Nucleus accumbens (tissue), 56 donors: Measurements from ENCODE around the gene PRAME.
"Not testable (repeated sequence)": the region's sequence is repeated elsewhere in the genome, so short reads cannot be mapped to it uniquely, and the experiment has no call there.

Source experiments
- DNase-seq, 56 donors: peaks; one replicate each; lab custom pipeline; 2025; lab: John Stamatoyannopoulos, UW

Gene PRAME

DNA sequence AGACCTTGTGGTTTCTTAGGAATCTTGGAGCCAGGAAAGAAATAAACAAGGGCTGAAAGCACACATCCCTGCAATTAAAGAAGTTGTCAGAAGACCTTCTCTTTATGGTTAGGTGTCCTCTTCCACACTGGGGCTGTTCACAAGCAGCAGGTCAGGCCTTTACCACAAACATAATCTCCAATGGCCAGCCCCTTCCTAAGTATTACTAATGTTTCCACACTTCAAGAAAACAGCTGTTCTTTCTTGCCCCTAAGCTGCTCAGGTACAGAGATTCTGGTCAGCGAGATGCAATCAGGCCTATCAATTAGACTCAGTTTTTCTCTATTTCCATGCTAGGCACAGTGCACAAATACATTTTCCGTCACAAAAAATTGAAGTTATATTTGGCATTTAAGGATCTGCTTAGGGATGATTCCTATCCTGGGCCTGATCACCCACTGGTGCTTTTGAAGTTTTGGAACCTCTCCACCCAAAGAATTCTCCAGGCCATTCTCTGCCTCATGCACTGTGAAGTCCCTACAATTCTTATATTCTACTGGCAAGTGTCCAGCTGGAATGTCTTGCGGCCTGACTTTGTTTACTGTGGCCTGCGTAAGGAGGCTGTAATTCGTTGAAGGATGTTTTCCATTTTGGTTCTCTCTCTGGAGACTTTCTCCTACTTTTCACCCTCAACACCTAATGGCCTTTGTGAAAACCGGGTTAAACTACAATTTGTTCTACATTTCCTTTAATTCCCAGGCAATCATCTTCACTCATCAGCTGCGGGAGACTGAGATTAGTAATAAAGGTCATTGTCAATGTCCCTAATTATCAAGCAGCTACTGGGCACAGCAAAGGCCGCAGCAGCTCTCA lies 5.1 kb downstream of the PRAME start:
- DNase-seq: no peak

DNA sequence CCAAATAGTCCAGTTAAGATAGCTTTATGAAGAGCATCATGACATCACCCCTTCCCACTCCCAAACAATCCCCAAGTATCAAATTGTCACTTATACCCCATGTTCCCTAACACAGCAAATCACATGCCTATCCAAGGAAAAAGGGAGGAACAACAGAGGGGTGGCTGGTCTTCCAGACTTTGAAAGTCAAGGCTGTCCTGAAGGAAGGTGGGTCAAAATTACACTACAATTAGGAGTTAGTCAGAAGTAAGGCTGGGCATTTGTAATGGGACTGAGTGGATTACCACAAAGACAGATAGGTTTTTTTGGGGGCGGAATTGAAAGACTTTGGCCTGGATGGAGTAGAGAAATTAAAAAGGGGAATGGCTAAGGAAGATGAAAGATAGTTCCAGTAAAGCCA lies 5.9 kb downstream of the PRAME start:
- no peak for DNase-seq

DNA sequence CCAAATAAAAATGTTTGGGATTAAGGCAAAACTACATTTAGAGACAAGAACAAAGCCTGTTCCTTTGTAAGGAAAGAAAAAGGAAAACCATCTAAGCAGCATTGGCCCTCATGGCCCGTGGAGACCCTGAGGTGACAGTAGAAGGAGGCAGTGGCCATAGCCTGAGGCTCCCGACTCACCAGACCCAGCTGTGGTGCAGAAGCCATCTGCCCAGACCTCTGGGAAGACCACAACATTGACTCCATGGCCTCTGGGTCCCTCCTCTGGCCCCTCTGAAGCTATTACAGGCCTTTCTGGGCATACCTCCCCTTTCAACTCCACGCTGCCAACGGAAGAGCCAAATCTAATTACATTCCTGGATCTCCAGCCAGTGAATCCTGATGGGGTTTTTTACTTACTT lies 6.4 kb downstream of the PRAME start:
- DNase-seq: no peak

DNA sequence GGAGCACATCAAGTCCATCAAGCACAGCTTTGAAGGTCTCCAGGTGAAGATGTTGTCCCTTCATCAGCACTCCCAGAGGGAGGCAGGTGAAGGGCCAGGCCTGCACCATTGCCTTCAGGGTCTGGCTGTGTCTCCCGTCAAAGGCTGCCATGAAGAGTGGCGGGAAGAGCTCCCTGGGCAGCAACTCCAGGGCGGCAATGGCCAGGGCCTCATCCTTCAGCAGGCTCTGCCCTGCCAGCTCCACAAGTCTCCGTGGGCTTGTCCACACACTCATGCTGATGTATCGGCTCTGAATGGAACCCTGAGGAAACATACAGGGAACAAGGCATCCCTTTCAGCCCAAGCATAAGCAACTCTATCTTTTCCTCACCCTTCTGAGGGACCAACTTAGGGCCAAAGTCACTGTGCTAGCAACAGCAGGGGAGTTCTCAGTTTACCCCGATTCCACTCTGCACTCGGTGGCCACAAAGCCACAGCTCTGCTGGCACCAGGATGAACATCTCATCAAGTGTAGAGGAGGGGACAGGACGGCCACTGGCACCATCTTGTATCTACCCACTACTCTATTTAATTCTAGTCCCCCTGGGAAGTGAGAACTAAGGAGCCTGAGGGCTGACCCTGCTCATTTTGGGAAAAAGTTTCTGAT lies 8.2 kb downstream of the PRAME start:
- DNase-seq: no peak

DNA sequence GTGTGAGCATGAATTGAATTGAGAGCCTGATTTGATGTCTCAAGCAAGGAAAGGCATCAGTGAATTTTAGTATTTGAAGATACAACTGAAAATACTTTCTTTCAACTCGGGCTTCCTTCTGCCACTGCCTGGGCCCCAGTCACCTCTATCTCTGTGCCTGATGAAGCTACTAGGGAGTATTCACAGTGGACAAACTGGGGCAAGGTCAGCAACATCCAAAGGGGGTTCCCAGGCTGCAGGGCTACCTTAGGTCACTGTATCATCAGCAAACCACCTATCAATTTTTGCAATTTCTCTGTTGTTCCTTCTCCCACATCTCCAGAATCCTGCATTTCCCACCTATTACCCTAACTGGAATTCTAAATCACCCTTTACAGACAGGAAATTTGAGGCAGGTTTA lies 10.2 kb downstream of the PRAME start:
- no peak for DNase-seq

DNA sequence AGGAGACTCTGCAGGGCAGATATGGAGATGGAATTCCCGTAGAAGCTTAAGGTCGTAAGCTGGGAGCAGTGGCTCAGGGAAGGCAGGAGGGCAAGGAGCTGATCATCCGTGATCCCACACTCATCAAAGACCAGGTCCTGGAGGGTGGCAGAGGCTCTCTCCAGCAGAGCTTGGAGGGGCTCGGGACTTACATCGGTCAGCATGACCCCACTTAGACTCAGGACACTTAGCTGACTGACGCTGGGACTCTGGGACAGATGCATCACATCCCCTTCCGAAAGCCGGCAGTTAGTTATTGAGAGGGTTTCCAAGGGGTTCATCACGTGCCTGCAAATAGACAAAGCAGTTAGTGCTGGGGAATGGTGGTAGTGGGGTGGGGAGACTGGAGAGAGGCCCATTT lies 10.7 kb downstream of the PRAME start:
- DNase-seq: no peak

DNA sequence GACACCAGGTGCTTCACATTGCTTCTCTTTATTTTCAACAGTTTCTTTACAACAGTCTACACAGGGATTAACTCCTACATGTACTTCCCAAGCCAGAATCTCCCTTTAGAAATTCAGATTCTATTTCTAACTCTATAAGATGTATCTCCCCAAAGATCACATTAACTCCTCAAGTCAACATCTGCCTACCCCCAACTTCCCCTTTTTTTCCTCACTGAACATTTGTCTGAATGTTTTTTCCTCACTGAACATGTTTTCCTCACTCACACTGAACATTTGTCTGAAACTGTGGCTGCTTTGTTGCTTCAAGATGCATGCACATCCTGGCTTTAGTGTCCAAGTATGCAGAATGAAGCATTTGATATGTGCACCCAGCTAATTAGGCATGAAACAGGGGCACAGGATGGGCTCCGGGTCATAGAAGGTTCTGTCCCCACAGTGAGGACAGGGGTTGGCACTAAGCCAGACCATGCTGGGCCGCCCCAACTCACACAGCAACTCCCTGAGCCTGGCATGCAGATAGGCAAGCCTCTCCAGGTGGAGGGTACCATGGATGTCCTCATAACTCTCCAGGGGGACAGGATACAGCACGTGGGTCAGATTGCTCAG lies 11.3 kb downstream of the PRAME start:
- DNase-seq: no peak

DNA sequence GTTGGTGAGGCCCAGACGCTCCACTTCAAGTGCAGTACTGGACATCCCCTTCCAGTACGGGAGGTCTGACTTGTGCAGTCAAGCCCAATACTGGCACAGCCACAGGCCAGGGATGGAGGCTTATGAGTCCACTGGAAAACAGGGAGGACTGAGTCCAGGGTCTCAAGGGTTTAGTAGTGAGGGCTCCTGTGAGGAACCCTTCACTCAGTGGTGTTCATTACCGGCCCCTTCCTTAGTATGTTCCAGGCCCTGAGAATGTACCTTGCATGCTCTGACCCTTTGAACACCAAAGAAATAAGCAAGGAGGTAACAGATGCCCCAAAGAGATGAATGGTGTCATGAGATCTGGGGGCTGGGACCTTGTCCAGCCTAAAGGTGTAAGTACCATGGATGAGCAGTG lies 11.8 kb downstream of the PRAME start:
- no peak for DNase-seq

DNA sequence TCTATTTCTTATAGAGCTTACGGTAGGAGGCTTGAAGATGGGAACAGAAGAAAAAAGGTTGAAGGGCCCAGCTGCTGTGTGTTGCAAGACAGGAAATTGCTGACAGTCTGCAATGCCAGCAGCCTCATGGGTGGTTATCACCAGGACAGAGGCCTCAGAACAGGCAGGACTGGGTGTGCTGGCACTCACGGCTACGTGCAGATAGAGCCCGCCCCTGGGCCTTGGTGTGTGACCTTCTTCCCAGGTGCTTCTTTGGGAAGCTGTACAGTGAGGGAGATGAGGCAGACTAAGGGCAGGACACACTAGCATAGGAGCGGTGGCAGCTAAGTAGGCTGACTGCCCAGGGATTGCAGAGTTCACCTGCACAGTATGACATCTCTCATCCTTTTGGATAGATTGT lies 12.6 kb downstream of the PRAME start:
- peak in 3 of 56 donors; percentile 1 to 5 (median 3) for DNase-seq

DNA sequence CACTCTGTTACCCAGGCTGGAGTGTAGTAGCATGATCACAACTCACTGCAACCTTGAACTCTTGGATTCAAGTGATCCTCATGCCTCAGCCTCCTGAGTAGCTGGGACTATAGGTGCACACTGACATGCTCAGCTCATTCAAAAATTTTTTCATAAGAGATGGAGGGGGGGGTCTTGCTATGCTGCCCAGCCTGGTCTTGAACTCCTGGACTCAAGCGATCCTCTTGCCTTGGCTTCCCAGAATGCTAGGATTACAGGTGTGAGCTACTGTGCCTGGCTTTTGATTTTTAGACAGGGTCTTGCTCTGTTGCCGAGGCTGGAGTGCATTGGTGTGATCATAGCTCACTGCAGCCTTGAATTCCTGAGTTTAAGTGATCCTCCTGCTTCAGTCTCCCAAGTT lies 14.0 kb downstream of the PRAME start:
- DNase-seq: no peak

DNA sequence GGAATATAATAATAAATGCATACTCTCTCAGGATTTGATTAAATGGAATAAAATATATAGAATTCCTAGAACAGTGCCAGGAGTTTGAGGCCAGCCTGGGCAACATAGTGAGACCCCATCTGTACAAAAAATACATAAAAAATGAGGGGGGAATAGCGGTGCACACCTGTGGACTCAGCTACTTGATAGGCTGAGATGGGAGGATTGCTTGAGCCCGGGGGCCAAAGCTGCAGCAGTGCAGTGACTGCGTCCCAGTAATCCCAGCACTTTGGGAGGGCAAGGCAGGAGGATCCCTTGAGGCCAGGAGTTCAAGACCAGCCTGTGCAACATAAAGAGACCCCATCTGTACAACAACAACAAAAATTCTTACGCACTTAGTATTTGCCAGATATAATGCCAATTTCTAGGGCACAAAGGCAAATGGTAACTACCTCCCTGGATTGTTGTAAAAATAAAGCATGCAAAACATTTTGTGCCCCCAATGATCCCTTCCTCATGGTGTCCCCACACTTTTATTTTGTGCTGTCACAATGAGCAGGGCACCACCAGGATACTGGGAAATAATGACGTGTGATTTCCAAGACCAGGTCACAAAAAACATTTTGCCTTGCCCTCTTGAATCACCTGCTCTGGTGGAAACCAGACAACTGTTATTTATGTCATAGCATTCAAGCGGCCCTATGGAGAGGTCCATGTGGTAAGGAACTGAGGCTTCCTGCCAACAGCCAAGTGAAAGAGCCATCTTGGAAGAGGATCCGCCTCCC lies 20.7 kb downstream of the PRAME start:
- DNase-seq: no peak

DNA sequence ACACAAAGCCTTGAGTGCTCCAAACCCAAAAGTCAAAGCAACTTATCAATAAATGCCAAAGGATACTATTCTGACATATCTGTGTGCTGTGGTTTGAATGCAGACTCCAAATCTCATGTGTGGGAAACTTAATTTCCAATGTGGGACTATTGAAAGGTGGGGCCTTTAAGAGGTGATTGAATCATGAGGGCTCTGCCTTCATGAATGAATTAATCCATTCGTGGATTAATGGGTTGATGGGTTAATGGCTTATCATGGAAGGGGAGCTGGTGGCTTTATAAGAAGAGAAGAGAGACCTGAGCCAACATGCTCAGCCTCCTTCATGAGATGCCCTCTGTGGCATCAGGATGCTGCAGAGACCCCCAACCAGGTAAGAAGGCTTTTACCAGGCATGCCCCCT lies 22.1 kb downstream of the PRAME start:
- no peak for DNase-seq

DNA sequence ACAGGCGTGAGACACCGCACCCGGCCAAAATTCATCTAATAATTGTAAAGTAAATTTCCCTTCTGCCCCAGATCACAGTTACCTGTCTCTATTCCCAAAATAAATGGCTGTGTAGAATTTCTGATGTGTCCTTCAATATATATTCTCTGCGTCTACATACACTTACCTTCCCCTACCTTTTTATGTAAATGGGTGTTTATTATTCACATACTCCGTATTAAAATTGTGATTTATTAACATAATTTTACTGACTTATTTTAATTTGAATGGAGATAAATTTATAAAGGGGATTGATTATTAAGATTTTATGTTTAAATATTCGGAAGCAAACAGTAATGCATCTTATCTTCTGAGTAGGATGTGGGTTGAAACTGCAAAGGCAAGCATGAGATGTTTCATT lies 22.6 kb downstream of the PRAME start:
- no peak for DNase-seq

DNA sequence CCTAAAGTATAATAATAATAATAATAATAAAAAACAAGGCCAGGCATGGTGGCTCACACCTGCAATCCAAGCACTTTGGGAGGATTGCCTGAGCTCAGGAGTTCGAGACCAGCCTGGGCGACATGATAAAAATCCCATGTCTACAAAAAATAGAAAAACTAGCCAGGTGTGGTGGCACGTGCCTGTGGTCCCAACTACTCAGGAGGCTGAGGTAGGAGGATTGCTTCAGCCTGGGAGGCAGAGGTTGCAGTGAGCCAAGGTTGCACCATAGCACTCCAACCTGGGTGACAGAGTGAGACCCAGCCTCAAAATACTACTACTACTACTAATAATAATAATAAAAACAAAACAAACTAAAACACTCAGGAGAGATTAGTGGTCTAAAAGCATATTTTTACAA lies 23.4 kb downstream of the PRAME start:
- no peak for DNase-seq

DNA sequence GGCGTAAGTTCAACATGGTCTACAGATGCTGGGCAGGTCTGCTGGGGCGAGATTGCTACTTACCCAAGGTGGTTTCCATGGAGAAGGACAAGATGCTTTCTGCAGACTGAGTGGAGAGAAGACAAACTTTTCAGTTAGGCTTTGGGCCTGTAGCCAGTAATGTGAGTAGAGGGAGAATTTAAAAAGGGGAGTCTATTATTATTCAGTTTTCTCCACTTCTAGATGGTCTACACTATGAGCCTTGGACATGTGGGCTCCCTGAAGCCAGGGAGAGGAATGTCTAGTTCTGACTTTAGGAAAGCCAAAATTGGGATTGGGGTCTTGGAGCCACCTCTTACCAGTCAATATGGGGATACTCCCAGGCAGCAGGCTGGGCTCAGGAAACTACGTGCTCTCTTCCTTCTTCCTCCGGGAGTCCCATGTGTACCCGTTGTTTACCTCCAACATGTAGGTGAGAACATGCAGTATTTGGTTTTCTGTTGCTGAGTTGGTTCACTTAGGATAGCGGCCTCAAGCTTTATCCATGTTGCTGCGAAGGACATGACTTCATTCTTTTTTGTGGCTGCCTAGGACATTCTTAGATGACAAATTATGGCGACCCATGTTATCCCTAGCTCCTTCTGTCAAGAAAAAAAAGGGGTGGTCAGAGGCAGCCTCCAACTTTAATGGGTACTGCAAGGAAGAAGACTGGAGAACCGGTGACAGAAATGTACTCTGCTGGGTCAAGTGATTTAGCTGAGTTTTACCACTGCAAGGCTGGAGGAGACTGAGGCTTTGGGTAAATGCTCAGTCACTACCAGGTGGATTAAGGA lies 24.3 kb downstream of the PRAME start:
- DNase-seq: no peak

DNA sequence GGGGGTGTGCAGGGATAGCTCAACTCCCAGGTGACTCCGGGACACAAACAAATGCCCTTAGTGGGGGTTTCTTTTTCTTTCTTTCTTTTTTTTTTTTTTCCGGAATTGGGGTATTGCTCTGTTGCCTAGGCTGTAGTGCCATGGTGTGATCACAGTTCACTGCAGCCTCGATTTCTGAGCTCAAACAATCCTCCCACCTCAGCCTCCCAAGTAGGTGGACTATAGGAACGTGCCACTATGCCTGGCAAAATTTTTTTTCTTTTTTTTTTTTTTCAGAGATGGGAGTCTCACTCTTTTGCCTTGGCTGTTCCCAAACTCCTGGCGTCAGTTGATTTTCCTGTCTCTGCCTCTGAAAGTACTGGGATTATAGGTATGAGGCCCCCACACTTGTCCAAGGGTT lies 25.2 kb downstream of the PRAME start:
- DNase-seq: no peak

DNA sequence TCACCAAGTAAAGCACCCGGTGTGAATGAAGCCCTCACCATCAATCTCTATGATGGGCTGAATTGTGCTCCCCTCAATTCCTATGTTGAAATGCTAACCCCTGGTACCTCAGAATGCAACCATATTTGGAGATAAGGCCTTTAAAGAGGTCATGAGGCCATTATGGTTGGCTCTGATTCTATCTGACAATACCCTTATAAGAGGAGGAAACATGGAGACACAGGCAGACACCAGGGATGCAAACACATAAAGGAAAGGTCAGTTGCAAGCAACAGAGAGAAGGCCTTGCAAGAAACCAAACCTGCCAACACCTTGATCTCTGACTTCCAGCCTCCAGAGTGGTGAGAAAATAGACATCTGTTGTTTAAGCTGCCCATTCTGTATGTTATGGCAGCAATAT lies 25.6 kb downstream of the PRAME start:
- DNase-seq: no peak

DNA sequence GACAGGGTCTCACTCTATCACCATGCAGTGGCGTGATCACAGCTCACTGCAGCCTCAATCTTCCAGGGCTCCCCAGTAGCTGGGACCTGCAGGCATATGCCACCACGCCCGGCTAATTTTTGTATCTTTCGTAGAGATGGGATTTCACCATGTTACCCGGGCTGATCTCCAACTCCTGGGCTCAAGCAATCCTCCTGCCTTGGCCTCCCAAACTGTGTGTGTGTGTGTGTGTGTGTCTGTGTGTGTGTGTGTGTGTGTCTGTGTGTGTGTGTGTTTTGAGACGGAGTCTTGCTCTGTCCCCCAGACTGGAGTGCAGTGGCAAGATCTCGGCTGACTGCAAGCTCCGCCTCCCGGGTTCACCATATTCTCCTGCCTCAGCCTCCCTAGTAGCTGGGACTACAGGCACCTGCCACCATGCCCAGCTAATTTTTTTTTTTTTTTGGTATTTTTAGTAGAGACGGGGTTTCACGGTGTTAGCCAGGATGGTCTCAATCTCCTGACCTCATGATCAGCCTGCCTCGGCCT lies 26.5 kb downstream of the PRAME start:
- not testable (repeated sequence) for DNase-seq

DNA sequence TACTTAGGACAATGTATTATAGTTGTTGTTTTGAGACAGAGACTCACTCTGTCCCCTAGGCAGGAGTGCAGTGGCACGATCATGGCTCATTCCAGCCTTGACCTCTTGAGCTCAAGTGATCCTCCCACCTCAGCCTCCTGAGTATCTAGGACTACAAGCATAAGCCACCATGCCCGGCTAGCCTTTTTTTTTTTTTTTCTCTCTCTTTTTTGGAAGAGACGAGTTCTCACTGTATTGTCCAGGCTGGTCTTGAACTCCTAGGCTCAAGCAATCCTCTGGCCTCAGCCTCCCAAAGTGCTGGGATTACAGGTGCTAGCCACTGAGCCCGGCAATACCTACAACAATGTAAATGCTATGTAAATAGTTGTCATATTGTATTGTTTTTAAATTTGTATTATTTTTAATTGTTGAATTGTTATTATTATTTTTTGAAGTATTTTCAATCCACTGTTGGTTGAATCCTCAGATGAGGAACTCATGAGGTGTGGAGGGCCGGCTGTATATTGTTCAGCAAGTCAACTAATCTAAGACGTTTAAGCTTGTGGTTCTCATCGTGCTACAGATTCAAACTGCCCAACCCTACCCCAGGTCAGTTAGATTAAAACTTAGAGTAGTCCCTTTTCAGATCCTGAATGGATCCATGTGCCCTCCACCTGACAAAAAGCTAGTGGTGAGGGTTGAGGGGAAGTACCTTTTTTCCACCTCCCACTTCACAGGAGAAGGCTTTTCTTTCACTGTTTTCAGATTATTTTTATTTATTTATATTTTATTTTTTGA lies 27.1 kb downstream of the PRAME start:
- no peak for DNase-seq
